Muscle of leg (tissue), 11 donors: ENCODE data around the gene SREBF2. TPM values are rescaled to one million over a fixed set of nuclear protein-coding genes. Genes with fewer than 3 reads are reported as not detected.

Experiments used
- DNase-seq: peaks from one replicate; pipeline ENCODE4 v3.0.0; 2013
- H3K27ac ChIP-seq: one replicate; pipeline ENCODE4 v1.5.1; 2013; ENCODE audit warnings: mild to moderate bottlenecking, low read length, control low read depth
- H3K27me3 ChIP-seq: one replicate; pipeline ENCODE4 v1.6.1; 2013; ENCODE audit warnings: low read length; ENCODE audit not compliant: control insufficient read depth, insufficient read depth
- H3K36me3 ChIP-seq: one replicate; pipeline ENCODE4 v1.6.1; 2013; ENCODE audit warnings: low read length; ENCODE audit not compliant: control insufficient read depth, insufficient read depth
- H3K4me1 ChIP-seq: one replicate; pipeline ENCODE4 v1.6.1; 2013; ENCODE audit warnings: low read length; ENCODE audit not compliant: control insufficient read depth, insufficient read depth
- H3K4me3 ChIP-seq: one replicate; pipeline ENCODE4 v1.5.1; 2013; ENCODE audit warnings: low read length, control low read depth
- H3K9me3 ChIP-seq: replicated peaks from 2 replicates; pipeline ENCODE4 v1.6.1; 2013; ENCODE audit warnings: low read depth, low read length; ENCODE audit not compliant: control insufficient read depth
- WGBS: methylation state at CpG from one replicate; pipeline ENCODE4 v1.1.5; 2013; ENCODE audit warnings: missing lambda C conversion rate; ENCODE audit not compliant: insufficient coverage; 5-methylcytosine and 5-hydroxymethylcytosine counted together
- polyA plus RNA-seq, 8 donors: library from polyadenylated mRNA; unstranded; fragments of 120-200 nt; gene quantifications; one replicate each; pipeline versions ENCODE4 v1.2.1 to v1.2.3, GENCODE V29; 2013; ENCODE audit warnings: inconsistent platforms in 1 of 8, low replicate concordance in 1 of 8; ENCODE audit not compliant: insufficient read length in 8 of 8, insufficient read depth in 1 of 8
- total RNA-seq: library from RNA; stranded (reverse); fragments of 120-200 nt; gene quantifications from one replicate; pipeline ENCODE4 v1.2.4, GENCODE V29; 2013

Gene SREBF2
- total and polyA plus RNA-seq, 9 donors: 30.9 to 106 (median 81.2) TPM

DNA sequence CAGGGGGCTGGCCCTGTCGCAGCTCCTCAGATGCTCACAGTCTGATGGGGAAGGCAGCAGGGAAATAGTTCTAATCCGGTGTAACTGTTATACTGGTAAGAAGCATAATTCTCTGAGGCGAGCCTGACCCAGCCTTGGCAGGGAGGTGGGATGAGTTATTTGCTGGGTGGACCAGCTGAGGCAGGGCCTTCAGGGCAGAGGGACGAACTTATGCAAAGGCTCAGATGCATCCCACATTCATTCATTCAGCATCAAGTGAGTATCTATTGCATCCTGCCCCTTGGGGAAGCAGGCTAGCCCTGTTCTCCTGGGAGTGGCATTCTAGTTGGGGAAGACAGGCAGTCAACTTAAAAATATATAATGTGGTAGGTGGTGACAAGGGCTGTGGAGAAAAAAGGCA lies 13.6 kb upstream of the SREBF2 start:
- DNase-seq: no peak
- Histone ChIP-seq H3K36me3 (peaks cover 41% of the 10 kb centered on the region), H3K4me3 (no peak overlapping the region), H3K4me1 (peaks cover 25% of the 10 kb centered on the region), H3K27me3 (no peaks in the 10 kb centered on the region), H3K27ac (no peak overlapping the region), H3K9me3 (no peaks in the 10 kb centered on the region)
- WGBS: 90% methylated on average over 3 of the region's 4 CpGs

DNA sequence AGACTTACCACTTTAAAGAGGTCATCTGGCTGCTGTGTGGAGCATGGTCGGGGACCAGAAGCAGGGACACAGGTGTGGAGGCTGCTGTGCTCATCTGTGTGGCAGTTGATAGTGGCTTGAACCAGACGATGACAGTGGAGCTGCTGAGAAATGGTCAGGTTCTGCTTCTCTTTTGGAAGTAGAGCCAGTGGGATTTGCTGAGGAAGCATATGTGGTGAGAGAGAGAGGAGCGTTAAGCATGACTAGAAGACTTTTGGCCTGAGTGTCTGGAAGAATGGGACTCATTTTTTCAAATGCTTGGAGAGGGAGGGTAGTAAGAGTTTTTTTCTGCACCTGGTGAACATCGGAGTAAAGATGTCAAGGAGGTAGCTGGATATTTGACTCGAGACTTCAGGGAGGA lies 12.5 kb upstream of the SREBF2 start:
- 62% methylated on average over 5 of the region's 5 CpGs for WGBS
- no peaks in the 10 kb centered on the region for H3K27me3 ChIP-seq
- peaks cover 37% of the 10 kb centered on the region for H3K36me3 ChIP-seq
- no peak overlapping the region for H3K27ac ChIP-seq
- H3K9me3 ChIP-seq: no peaks in the 10 kb centered on the region
- no peak overlapping the region for H3K4me3 ChIP-seq
- peaks cover 31% of the 10 kb centered on the region for H3K4me1 ChIP-seq
- no peak for DNase-seq

DNA sequence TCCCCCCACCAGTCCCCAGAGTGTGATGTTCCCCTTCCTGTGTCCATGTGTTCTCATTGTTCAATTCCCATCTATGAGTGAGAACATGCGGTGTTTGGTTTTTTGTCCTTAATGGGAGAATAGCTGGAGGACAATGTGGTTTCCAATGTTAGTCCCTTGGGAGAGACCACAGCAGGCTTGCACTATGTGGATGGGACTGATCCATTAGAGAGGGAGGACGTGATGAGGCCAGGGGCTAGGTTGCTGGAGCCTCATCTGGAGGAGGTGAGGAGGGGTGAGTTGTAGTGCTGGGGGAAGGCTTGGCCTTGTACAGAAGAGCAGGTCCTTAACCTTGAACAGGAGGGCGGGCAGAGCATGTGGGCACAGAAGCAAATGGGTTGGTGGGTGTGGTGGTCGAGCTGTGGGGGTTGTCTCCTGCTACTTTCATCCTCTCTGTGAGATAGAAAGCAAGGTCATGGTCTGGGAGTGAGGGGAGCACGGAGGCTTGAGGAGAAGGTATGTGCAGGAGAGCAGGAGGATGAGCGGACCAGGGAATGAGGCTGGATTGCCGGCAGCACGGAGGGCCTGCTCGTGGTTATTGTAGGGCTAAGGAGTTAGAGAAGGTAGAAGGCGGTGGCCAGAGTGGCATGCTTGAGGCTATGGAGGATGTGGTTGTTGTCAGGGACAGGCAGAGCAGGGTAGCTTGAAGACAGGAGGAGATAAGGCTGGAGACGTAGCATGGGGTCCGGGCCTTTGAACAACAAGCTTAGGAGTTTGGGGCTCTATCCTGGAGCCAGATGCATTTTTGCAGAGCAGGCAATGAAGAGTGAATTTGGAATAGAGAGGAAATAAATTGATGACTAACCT lies 11.2 kb upstream of the SREBF2 start:
- no peak overlapping the region for H3K27ac ChIP-seq
- H3K4me3 ChIP-seq: no peak overlapping the region
- peaks cover 42% of the 10 kb centered on the region for H3K36me3 ChIP-seq
- no peaks in the 10 kb centered on the region for H3K27me3 ChIP-seq
- WGBS: 77% methylated on average over 12 of the region's 12 CpGs
- DNase-seq: no peak
- peaks cover 33% of the 10 kb centered on the region for H3K4me1 ChIP-seq
- H3K9me3 ChIP-seq: no peaks in the 10 kb centered on the region

DNA sequence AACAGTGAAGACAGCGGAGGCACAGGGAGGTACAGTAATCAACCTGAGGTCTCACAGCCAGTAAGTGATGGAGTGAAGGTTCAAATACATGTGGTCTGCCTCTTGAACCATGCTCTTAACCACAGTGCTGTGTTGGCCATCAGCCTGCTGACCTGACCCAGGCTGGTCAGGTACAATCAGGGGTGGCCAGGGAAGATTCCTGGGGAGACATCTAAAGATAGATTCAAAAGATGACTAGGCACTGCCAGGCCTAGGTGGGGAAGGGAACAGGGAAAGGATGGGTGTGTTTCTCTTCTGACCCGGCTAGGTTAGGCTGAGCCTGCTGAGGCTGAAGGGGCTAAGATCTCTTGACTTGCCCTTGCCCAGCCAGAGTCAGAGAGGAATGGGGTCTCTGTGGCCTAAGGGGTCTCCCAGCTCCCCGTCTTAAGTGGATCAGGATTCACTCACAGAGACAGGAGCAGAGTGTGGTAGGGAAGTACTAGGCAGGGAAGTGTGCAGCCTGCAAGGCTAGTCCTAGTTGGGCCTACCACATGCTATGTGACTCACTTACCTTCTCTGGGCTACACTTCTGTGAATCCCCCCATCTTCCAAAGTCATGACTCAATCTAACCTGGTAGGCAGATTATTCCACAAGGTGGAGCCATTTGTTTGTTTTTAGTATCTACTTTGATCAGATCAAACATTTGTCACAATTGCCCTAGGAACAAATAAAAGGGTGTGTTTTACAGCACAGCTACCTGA lies 10.4 kb upstream of the SREBF2 start:
- peak; percentile 61 for DNase-seq
- no peak overlapping the region for H3K27ac ChIP-seq
- H3K4me1 ChIP-seq: peaks cover 35% of the 10 kb centered on the region
- H3K9me3 ChIP-seq: no peaks in the 10 kb centered on the region
- no peaks in the 10 kb centered on the region for H3K27me3 ChIP-seq
- 90% methylated on average over 3 of the region's 3 CpGs for WGBS
- peaks cover 42% of the 10 kb centered on the region for H3K36me3 ChIP-seq
- no peak overlapping the region for H3K4me3 ChIP-seq

DNA sequence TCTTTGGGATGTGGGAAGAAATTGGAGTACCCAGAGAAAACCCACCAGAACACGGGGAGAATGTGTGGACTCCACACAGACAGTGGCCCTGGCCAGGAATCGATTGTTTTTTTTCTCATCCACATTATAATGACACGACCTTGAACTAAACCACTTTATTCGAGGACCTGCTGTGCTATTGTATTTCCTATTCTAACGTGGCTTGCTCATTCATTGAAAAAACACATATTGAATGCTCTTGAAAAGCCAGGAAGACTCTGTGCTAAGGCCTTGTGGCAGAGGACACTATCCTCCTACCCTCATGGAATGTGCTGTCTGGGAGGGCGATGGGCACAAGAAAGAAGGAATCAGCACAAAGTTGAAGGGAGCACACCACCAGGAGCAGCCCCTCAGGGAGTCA lies 9.1 kb upstream of the SREBF2 start:
- Histone ChIP-seq H3K4me3 (no peak overlapping the region), H3K36me3 (peaks cover 31% of the 10 kb centered on the region), H3K4me1 (peaks cover 48% of the 10 kb centered on the region), H3K27ac (no peak overlapping the region), H3K9me3 (no peaks in the 10 kb centered on the region), H3K27me3 (no peaks in the 10 kb centered on the region)
- DNase-seq: no peak
- WGBS: 83% methylated on average over 3 of the region's 6 CpGs

DNA sequence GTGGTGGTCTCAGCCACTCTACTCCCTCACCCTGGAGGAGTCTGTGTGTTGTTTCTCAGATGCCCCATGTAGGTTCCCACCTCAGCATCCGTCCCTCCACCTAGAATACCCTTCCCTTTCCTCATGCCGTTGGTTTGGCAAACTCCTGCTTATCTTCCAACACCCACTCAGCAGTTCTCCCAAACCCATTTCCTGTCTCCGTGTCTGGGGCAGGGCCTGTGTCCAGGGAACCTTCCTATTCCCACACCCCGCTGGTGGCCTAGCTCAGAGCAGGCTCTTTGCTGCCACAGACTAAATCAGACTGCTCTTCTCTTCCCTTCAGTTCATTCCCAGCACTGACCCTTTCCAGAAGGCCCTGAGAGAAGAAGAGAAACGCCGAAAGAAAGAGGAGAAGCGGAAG lies 7.5 kb upstream of the SREBF2 start:
- H3K4me1 ChIP-seq: peaks cover 51% of the 10 kb centered on the region
- H3K27me3 ChIP-seq: no peaks in the 10 kb centered on the region
- no peak for DNase-seq
- H3K36me3 ChIP-seq: peaks cover 22% of the 10 kb centered on the region
- WGBS: 56% methylated on average over 7 of the region's 7 CpGs
- H3K9me3 ChIP-seq: no peaks in the 10 kb centered on the region
- H3K4me3 ChIP-seq: no peak overlapping the region
- peak overlapping the region; percentile 84 for H3K27ac ChIP-seq

DNA sequence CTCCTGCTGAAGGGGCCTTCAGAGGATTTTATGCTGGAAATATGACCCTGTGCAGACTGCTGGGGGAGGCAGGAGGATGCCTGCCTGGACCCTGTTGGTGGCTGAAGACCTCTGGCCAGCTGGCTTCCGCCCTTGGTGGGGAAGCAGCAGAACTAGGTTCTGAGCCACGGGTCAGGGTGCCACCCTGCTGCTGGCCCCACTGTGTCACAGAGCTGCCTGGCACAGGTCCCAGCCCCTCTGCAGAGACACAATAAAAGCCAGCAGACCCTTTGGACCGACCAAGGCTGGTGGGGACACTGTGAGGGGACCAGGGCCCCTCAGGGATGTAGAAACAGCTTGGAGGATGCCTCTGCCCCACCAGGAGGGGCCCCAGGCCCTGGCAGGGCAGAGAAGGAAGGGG lies 6.9 kb upstream of the SREBF2 start:
- H3K4me3 ChIP-seq: no peak overlapping the region
- peak overlapping the region; percentile 84 for H3K27ac ChIP-seq
- H3K36me3 ChIP-seq: peaks cover 21% of the 10 kb centered on the region
- H3K4me1 ChIP-seq: peaks cover 51% of the 10 kb centered on the region
- H3K27me3 ChIP-seq: no peaks in the 10 kb centered on the region
- no peaks in the 10 kb centered on the region for H3K9me3 ChIP-seq
- no peak for DNase-seq
- 54% methylated on average over 3 of the region's 3 CpGs for WGBS

DNA sequence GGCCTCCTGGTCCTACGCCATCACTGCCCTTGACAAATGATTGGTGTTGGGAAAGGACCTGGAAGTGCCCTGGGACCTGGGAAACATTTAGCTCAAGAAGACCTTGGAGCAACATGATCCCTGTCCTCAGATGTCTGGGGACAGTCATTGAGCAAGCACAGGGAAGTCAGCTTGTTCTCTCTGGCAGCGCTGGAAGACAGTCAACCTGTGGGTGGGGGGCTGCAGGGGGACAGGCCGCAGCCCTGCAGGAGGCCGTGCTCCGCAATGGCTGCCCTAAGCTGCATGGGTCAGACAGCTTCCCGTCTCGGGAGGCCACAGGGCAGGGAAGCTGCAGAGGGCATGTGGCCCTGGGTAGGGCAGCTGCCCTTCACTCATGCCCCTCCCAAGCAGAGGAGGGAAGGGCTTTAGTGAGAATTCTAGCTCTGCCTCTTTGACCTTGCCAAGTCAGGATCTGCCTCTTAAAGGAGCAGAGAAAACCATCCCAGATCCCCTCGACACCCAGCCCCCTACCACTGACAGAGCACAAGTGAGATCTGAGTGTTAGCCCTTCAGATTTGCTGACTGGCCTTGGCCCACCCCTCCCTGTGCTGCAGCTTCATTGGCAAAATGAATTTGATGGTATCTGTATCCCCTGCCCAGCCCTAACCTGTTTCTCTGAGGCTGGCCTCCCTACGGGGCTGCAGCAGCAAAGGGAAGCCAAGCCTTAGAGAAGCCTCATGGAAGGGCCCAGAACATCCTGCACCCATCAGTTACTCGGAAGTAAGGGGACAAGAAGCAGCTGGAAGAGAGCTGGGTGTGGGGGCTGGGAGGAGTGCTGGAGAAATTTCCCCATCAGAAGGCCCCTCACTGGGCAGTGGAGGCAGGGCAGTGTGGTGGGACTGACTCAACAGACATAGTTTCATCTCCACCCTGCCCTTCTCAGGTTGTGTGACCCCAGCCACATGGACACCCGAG lies 6.2 kb upstream of the SREBF2 start:
- Histone ChIP-seq H3K27ac (peak overlapping the region; percentile 84), H3K27me3 (no peaks in the 10 kb centered on the region), H3K4me1 (peaks cover 58% of the 10 kb centered on the region), H3K9me3 (no peaks in the 10 kb centered on the region), H3K4me3 (no peak overlapping the region), H3K36me3 (peaks cover 21% of the 10 kb centered on the region)
- WGBS: 31% methylated on average over 6 of the region's 11 CpGs
- DNase-seq: no peak

DNA sequence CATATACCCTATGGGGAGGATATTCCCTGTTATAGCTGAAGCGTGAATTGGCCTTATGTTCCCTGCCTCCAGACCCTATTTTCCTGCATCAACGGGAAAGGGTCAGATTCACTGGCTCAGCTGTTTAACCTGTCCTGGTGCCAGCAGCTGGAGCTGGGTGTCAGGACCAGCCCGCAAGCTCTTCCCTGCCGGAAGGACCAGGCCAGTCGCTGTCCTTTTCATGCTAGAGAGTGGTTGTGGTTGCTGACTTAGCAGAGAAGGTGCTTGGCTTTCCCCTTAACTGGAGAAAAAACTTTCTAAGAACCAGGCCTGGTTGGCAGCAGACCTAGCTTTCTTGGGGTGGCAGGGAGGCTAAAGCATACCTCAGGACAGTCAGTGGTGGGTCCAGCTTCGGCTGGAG lies 5.2 kb upstream of the SREBF2 start:
- peaks cover 21% of the 10 kb centered on the region for H3K36me3 ChIP-seq
- peaks cover 66% of the 10 kb centered on the region for H3K4me1 ChIP-seq
- H3K27ac ChIP-seq: peak overlapping the region; percentile 84
- H3K27me3 ChIP-seq: no peaks in the 10 kb centered on the region
- DNase-seq: peak; percentile 70
- H3K4me3 ChIP-seq: no peak overlapping the region
- WGBS: 56% methylated on average over 5 of the region's 6 CpGs
- H3K9me3 ChIP-seq: no peaks in the 10 kb centered on the region
